Activated CD4-positive, alpha-beta T cell treated with anti-CD3 and anti-CD28 coated beads for 36 hours (primary cell): ENCODE measurements around the gene MACROD2. TPM values are rescaled to one million over a fixed set of nuclear protein-coding genes. Genes with fewer than 3 reads are reported as not detected.

Experiments
- ATAC-seq: fragments of 200-7000 bp; cut with Tn5 transposase; one replicate; pipeline ENCODE4 v1.10.0; 2021; ENCODE audit warnings: mild to moderate bottlenecking, moderate library complexity
- CTCF ChIA-PET: fragments of 350-600 bp; sonication (Branson Sonifier 250); formaldehyde crosslinking; loops from one replicate; lab custom pipeline; 2021; ENCODE audit warnings: antibody characterized with exemption; lab: Charles Lee
- POLR2A ChIA-PET: fragments of 350-600 bp; sonication (Branson Sonifier 250); formaldehyde crosslinking; loops from one replicate; lab custom pipeline; 2021; ENCODE audit warnings: antibody characterized with exemption, inconsistent platforms; lab: Charles Lee
- DNase-seq: peaks from one replicate; pipeline ENCODE4 v3.0.0-alpha.2; 2020
- H3K27ac Mint-ChIP-seq: one replicate; pipeline ENCODE4 v1.8.0; 2021; ENCODE audit warnings: mixed read lengths
- H3K27me3 Mint-ChIP-seq: one replicate; pipeline ENCODE4 v1.8.0; 2021; ENCODE audit warnings: mixed read lengths
- H3K36me3 Mint-ChIP-seq: one replicate; pipeline ENCODE4 v1.8.0; 2021; ENCODE audit warnings: low read depth, mixed read lengths
- H3K4me1 Mint-ChIP-seq: one replicate; pipeline ENCODE4 v1.8.0; 2021; ENCODE audit warnings: mixed read lengths
- H3K4me3 Mint-ChIP-seq: one replicate; pipeline ENCODE4 v1.8.0; 2021; ENCODE audit warnings: mild to moderate bottlenecking, moderate library complexity, mixed read lengths
- H3K9me3 Mint-ChIP-seq: one replicate; pipeline ENCODE4 v1.8.0; 2021; ENCODE audit warnings: low read depth, mixed read lengths
- intact Hi-C, 2 experiments: fragments of 100-400 bp; cut with DNase I in 1 of 2; cut with micrococcal nuclease in 1 of 2; formaldehyde crosslinking; loops; one replicate each; pipeline versions ENCODE4 v1.14.2 to v1.15.1; 2022 to 2024; cut with DNase I, micrococcal nuclease
- total RNA-seq, 2 experiments: library from RNA; stranded (reverse); gene quantifications; one replicate each; pipeline ENCODE4 v1.2.3, GENCODE V29; 2021

Gene MACROD2
- total RNA-seq, 2 experiments from 2014 or later: not detected

- ATAC-seq (no peak), DNase-seq (no peak)
- ChIA-PET POLR2A (no interaction called here), CTCF (no interaction called here)
- Mint-ChIP-seq H3K4me1 (no peaks in the 10 kb centered on the region), H3K27ac (no peak overlapping the region), H3K9me3 (no peaks in the 10 kb centered on the region), H3K4me3 (no peak overlapping the region), H3K36me3 (no peaks in the 10 kb centered on the region), H3K27me3 (no peaks in the 10 kb centered on the region)
- intact Hi-C loops: no loop called here
Observed at GRCh38 chr20:15597306-15597705, 1602.0 kb downstream of the MACROD2 start.

GRCh38 chr20:15599961-15600360, 1604.6 kb downstream of the MACROD2 start:
- DNase-seq (no peak), ATAC-seq (no peak)
- Mint-ChIP-seq H3K4me1 (no peaks in the 10 kb centered on the region), H3K9me3 (no peaks in the 10 kb centered on the region), H3K4me3 (no peak overlapping the region), H3K27me3 (no peaks in the 10 kb centered on the region), H3K27ac (no peak overlapping the region), H3K36me3 (no peaks in the 10 kb centered on the region)
- intact Hi-C loops: no loop called here
- ChIA-PET CTCF (no interaction called here), POLR2A (no interaction called here)

DNA sequence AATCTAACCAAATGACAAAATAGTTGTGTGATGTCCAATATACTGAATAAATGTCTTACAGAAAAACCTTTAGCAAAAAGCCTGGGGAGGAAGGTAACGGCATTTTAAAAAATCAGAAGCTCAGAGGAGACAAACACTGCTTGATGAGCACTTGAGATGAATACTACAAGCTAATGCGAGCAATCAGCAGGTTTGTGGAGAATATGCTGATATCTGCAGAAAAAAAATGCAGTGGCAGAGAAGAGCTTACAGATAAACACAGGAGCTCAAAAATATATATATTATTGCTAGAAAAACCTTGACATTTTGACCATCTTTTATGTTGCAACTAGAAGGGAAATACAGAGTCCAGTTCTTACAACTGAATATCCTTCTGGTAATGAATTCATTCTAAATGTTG, 1605.2 kb downstream of the MACROD2 start:
- H3K4me1 Mint-ChIP-seq: no peaks in the 10 kb centered on the region
- H3K27ac Mint-ChIP-seq: no peak overlapping the region
- no peak overlapping the region for H3K4me3 Mint-ChIP-seq
- no peak for DNase-seq
- no peaks in the 10 kb centered on the region for H3K9me3 Mint-ChIP-seq
- no peaks in the 10 kb centered on the region for H3K36me3 Mint-ChIP-seq
- intact Hi-C loops: no loop called here
- H3K27me3 Mint-ChIP-seq: no peaks in the 10 kb centered on the region
- no peak for ATAC-seq
- CTCF ChIA-PET: no interaction called here
- POLR2A ChIA-PET: no interaction called here

DNA sequence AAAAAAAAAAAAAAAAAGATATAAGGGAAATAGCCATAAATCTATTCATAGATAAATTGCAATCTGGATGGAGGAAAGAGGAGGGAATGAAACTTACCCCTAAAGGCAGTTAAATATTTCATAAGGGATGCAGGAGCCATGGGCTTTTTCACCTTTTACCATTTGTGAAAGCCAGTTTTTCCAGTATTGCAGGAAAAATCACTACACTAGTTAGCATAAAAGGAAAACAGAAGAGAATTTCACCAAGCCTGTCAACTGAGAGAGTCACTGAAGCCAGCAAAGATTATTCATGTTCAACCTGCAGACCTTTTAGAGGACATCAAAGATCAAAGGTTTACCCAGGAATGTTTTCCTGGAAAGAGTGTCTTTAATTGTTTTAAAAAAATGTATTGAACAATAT, 1608.2 kb downstream of the MACROD2 start:
- H3K36me3 Mint-ChIP-seq: no peaks in the 10 kb centered on the region
- POLR2A ChIA-PET: no interaction called here
- H3K4me1 Mint-ChIP-seq: no peaks in the 10 kb centered on the region
- H3K27ac Mint-ChIP-seq: no peak overlapping the region
- no peaks in the 10 kb centered on the region for H3K9me3 Mint-ChIP-seq
- DNase-seq (no peak), ATAC-seq (no peak)
- CTCF ChIA-PET: no interaction called here
- no peaks in the 10 kb centered on the region for H3K27me3 Mint-ChIP-seq
- intact Hi-C loops: no loop called here
- no peak overlapping the region for H3K4me3 Mint-ChIP-seq

- intact Hi-C loops: no loop called here
- Mint-ChIP-seq H3K9me3 (no peaks in the 10 kb centered on the region), H3K36me3 (no peaks in the 10 kb centered on the region), H3K27me3 (no peaks in the 10 kb centered on the region), H3K27ac (no peak overlapping the region), H3K4me1 (no peaks in the 10 kb centered on the region), H3K4me3 (no peak overlapping the region)
- no peak for DNase-seq
- POLR2A ChIA-PET: no interaction called here
- ATAC-seq: no peak
- CTCF ChIA-PET: no interaction called here
Observed at GRCh38 chr20:15603978-15604805, 1608.9 kb downstream of the MACROD2 start.

- Mint-ChIP-seq H3K4me1 (no peaks in the 10 kb centered on the region), H3K27me3 (no peaks in the 10 kb centered on the region), H3K27ac (no peak overlapping the region), H3K36me3 (no peaks in the 10 kb centered on the region), H3K9me3 (no peaks in the 10 kb centered on the region), H3K4me3 (no peak overlapping the region)
- ChIA-PET POLR2A (no interaction called here), CTCF (no interaction called here)
- intact Hi-C loops: no loop called here
- no peak for ATAC-seq
- no peak for DNase-seq
Observed at GRCh38 chr20:15609921-15610320, 1614.6 kb downstream of the MACROD2 start.

- H3K9me3 Mint-ChIP-seq: no peaks in the 10 kb centered on the region
- no peaks in the 10 kb centered on the region for H3K36me3 Mint-ChIP-seq
- DNase-seq (no peak), ATAC-seq (no peak)
- H3K27me3 Mint-ChIP-seq: no peaks in the 10 kb centered on the region
- ChIA-PET CTCF (interaction anchor here (0.5 kb wide), 1 partner anchor 107 kb away, joined by 3 read pairs; no protein-coding TSS in a partner anchor), POLR2A (no interaction called here)
- H3K27ac Mint-ChIP-seq: no peak overlapping the region
- no peak overlapping the region for H3K4me3 Mint-ChIP-seq
- intact Hi-C loops: no loop called here
- no peaks in the 10 kb centered on the region for H3K4me1 Mint-ChIP-seq
Observed at GRCh38 chr20:15610787-15611186, 1615.5 kb downstream of the MACROD2 start.

DNA sequence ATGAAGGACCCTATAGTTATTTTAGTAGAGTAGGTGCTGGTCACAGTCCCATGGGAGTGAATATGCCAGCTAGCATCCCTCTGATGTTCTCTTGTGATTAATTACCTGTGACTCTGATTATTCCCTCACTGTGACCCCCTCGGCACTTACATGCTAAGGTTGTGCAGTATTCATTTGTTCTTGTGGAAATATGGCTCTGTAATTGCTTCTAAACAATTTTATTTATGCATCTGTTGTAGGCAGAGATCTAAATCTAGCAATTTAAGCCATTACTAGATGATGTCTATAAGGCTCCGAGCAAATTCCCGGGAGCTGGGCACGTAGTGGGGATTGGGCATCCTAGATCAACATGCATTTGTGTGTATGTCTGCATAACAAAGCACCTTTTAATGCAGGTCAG, 1616.2 kb downstream of the MACROD2 start:
- intact Hi-C loops: no loop called here
- Mint-ChIP-seq H3K4me1 (no peaks in the 10 kb centered on the region), H3K27ac (no peak overlapping the region), H3K27me3 (no peaks in the 10 kb centered on the region), H3K9me3 (no peaks in the 10 kb centered on the region), H3K4me3 (no peak overlapping the region), H3K36me3 (no peaks in the 10 kb centered on the region)
- ChIA-PET POLR2A (no interaction called here), CTCF (no interaction called here)
- DNase-seq (no peak), ATAC-seq (no peak)

DNA sequence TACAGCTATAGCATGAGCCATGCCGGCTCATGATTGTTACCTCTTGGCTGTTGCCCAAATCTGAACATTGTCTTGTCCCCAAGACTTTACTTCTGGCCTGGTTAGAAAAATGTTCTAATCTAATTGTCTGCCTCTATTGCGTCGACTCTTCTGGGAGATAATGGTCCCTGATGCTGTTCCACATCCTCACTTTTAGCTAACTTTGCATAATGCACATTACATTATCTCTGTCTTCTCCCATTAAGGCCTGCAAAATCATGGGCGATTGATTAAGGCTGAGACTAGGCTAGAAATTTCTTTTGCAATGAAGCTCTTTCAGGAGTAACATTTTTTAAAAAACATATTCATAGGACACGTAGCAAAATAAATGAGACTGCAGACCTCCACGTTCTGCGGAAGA, 1616.9 kb downstream of the MACROD2 start:
- no peak for DNase-seq
- Mint-ChIP-seq H3K9me3 (no peaks in the 10 kb centered on the region), H3K27ac (no peak overlapping the region), H3K27me3 (no peaks in the 10 kb centered on the region), H3K4me1 (no peaks in the 10 kb centered on the region), H3K36me3 (no peaks in the 10 kb centered on the region), H3K4me3 (no peak overlapping the region)
- intact Hi-C loops: no loop called here
- ChIA-PET CTCF (no interaction called here), POLR2A (no interaction called here)
- no peak for ATAC-seq

GRCh38 chr20:15612769-15613168, 1617.5 kb downstream of the MACROD2 start:
- no peaks in the 10 kb centered on the region for H3K36me3 Mint-ChIP-seq
- CTCF ChIA-PET: interaction anchor here (0.6 kb wide), 1 partner anchor 32 kb away, joined by 3 read pairs; no protein-coding TSS in a partner anchor
- H3K27me3 Mint-ChIP-seq: no peaks in the 10 kb centered on the region
- ATAC-seq (no peak), DNase-seq (no peak)
- no peak overlapping the region for H3K4me3 Mint-ChIP-seq
- intact Hi-C loops: no loop called here
- H3K9me3 Mint-ChIP-seq: no peaks in the 10 kb centered on the region
- POLR2A ChIA-PET: no interaction called here
- no peaks in the 10 kb centered on the region for H3K4me1 Mint-ChIP-seq
- H3K27ac Mint-ChIP-seq: no peak overlapping the region

GRCh38 chr20:15613530-15613929, 1618.2 kb downstream of the MACROD2 start:
- Mint-ChIP-seq H3K9me3 (no peaks in the 10 kb centered on the region), H3K36me3 (no peaks in the 10 kb centered on the region), H3K27me3 (no peaks in the 10 kb centered on the region), H3K27ac (no peak overlapping the region), H3K4me1 (no peaks in the 10 kb centered on the region), H3K4me3 (no peak overlapping the region)
- no peak for DNase-seq
- ChIA-PET POLR2A (no interaction called here), CTCF (interaction anchor here (0.6 kb wide), 1 partner anchor 31 kb away, joined by 3 read pairs; no protein-coding TSS in a partner anchor)
- intact Hi-C loops: no loop called here
- ATAC-seq: no peak

DNA sequence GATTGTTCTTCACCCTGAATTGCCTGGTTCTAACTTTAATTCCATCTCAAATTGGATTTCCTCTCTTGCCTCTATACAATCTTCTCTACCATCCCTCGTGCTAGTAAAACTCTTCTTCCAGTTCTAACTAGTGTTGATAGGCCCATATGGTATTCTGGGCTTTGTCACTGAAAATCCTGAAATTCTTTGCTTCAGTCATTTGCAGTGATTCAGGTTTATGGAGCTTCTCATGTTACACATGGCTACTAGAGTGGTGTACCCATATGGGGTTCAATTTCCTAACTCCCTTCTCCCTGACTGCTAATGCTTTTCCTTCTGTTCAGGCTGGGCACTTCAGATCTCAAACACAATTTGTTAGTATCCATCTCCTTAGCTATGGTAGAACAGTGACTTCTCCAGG, 1621.3 kb downstream of the MACROD2 start:
- intact Hi-C loops: no loop called here
- H3K27me3 Mint-ChIP-seq: no peaks in the 10 kb centered on the region
- no peaks in the 10 kb centered on the region for H3K9me3 Mint-ChIP-seq
- ATAC-seq (no peak), DNase-seq (no peak)
- H3K4me3 Mint-ChIP-seq: no peak overlapping the region
- H3K27ac Mint-ChIP-seq: no peak overlapping the region
- H3K36me3 Mint-ChIP-seq: no peaks in the 10 kb centered on the region
- ChIA-PET POLR2A (no interaction called here), CTCF (no interaction called here)
- no peaks in the 10 kb centered on the region for H3K4me1 Mint-ChIP-seq
